ENCODE results near the gene HRH1. TPM values are rescaled to one million over a fixed set of nuclear protein-coding genes. Genes with fewer than 3 reads are reported as not detected.

HRH1 gene
- total RNA-seq, 1 experiment from 2014 or later: 4.6 TPM

GRCh38 chr3:11288786-11289637, 134.7 kb downstream of the HRH1 start:
- Histone ChIP-seq H3K27me3 (ENCODE audit: control insufficient read depth, insufficient read depth, low read length) (no peaks in the 10 kb centered on the region), H3K4me3 (ENCODE audit: low read depth in 2 of 2, low read length in 2 of 2) (no peak overlapping the region), H3K27ac (ENCODE audit: low read length) (peak overlapping the region; percentile 80), H3K4me1 (ENCODE audit: control insufficient read depth, insufficient read depth, low read length) (peaks cover 36% of the 10 kb centered on the region), H3K36me3 (ENCODE audit: control insufficient read depth, insufficient read depth, low read length) (no peaks in the 10 kb centered on the region), H3K9me3 (ENCODE audit: control insufficient read depth, insufficient read depth, low read depth, low read length) (no peaks in the 10 kb centered on the region)
- CTCF ChIA-PET: interaction anchor here (1.3 kb wide), 1 partner anchor 52 kb away, joined by 3 read pairs; no protein-coding TSS in a partner anchor
- in situ Hi-C loops (cut with HindIII; ENCODE audit: low pct_unique_long_range_greater_than_20kb, low sequenced_read_pairs): no loop called here
- POLR2A ChIA-PET: interaction anchor here (0.8 to 2.6 kb wide), 2 partner anchors 10 to 15 kb away, joined by 3 to 8 read pairs; no protein-coding TSS in a partner anchor
- intact Hi-C loops (cut with micrococcal nuclease; ENCODE audit: unreplicated experiment): no loop called here
- ATAC-seq: peak; percentile 92
- TF ChIP-seq REST (IDR thresholded peaks at IDR 0.05; ENCODE audit: insufficient read depth in 1 of 2, low read depth in 2 of 2, low read length in 1 of 2): no peak
- TF ChIP-seq POLR2AphosphoS5 (IDR thresholded peaks at IDR 0.05; ENCODE audit: low read depth, low read length): no peak; the same call in 1 of the 2 replicates
- no peak for TF ChIP-seq CTCF (IDR thresholded peaks at IDR 0.05)
- no peak for TF ChIP-seq SIN3A (IDR thresholded peaks at IDR 0.05; ENCODE audit: borderline replicate concordance, insufficient read depth, low read depth, low read length)
- TF ChIP-seq TCF7L2 (IDR thresholded peaks at IDR 0.05; ENCODE audit: low read depth, low read length): no peak
- BruUV-seq (replicated peaks): no TSS peak
- peak; percentile 87 for DNase-seq (ENCODE audit: low read depth, low spot score)

- in situ Hi-C loops (cut with HindIII; ENCODE audit: low pct_unique_long_range_greater_than_20kb, low sequenced_read_pairs): no loop called here
- POLR2A ChIA-PET: interaction anchor here (2.6 kb wide), 1 partner anchor 11 kb away, joined by 8 read pairs; no protein-coding TSS in a partner anchor
- peaks cover 36% of the 10 kb centered on the region for H3K4me1 ChIP-seq (ENCODE audit: control insufficient read depth, insufficient read depth, low read length)
- no peak for DNase-seq (ENCODE audit: low read depth, low spot score)
- TF ChIP-seq CTCF (IDR thresholded peaks at IDR 0.05) (no peak), SIN3A (IDR thresholded peaks at IDR 0.05; ENCODE audit: borderline replicate concordance, insufficient read depth, low read depth, low read length) (no peak), REST (IDR thresholded peaks at IDR 0.05; ENCODE audit: insufficient read depth in 1 of 2, low read depth in 2 of 2, low read length in 1 of 2) (no peak), TCF7L2 (IDR thresholded peaks at IDR 0.05; ENCODE audit: low read depth, low read length) (no peak), POLR2AphosphoS5 (IDR thresholded peaks at IDR 0.05; ENCODE audit: low read depth, low read length) (no peak)
- CTCF ChIA-PET: no interaction called here
- peak overlapping the region; percentile 56 for H3K27ac ChIP-seq (ENCODE audit: low read length)
- H3K27me3 ChIP-seq (ENCODE audit: control insufficient read depth, insufficient read depth, low read length): no peaks in the 10 kb centered on the region
- H3K9me3 ChIP-seq (ENCODE audit: control insufficient read depth, insufficient read depth, low read depth, low read length): no peaks in the 10 kb centered on the region
- no peaks in the 10 kb centered on the region for H3K36me3 ChIP-seq (ENCODE audit: control insufficient read depth, insufficient read depth, low read length)
- H3K4me3 ChIP-seq (ENCODE audit: low read depth in 2 of 2, low read length in 2 of 2): no peak overlapping the region
- no peak for ATAC-seq
- BruUV-seq (replicated peaks): no TSS peak
- intact Hi-C loops (cut with micrococcal nuclease; ENCODE audit: unreplicated experiment): no loop called here
These were observed 135.6 kb downstream of the HRH1 start for GRCh38 chr3:11289864-11290263.

Measured in Panc1 (cell line).